PC-9 (cell line): ENCODE results near the gene OR10P1. TPM values are rescaled to one million over a fixed set of nuclear protein-coding genes. Genes with fewer than 3 reads are reported as not detected.

Source experiments
- BruUV-seq: library from RNA; stranded (reverse); fragments of 400-500 nt; replicated peaks from 2 replicates; lab custom pipeline; 2021; lab: Mats Ljungman, UMichigan
- CTCF ChIA-PET: fragments of 300-600 bp; sonication (Branson Sonifier 250); formaldehyde crosslinking; loops from one replicate; lab custom pipeline; 2022; ENCODE audit warnings: antibody characterized with exemption; lab: Charles Lee
- POLR2A ChIA-PET: fragments of 300-600 bp; sonication (Branson Sonifier 250); formaldehyde crosslinking; loops from one replicate; lab custom pipeline; 2022; ENCODE audit warnings: antibody characterized with exemption; ENCODE audit not compliant: unreplicated experiment; lab: Charles Lee
- DNase-seq, 2 experiments: peaks; one replicate each; pipeline versions ENCODE4 v3.0.0 to v3.0.0-alpha.2; 2015 to 2022; ENCODE audit warnings: mixed read lengths in 1 of 2
- H2AFZ ChIP-seq: fragments of 200-600 bp; sonication (generic); 2 replicates; pipeline ENCODE4 v1.8.1; 2017; ENCODE audit warnings: antibody characterized with exemption
- H3F3A ChIP-seq: fragments of 200-600 bp; sonication (generic); 2 replicates; pipeline ENCODE4 v1.8.1; 2017; ENCODE audit warnings: antibody characterized with exemption, mild to moderate bottlenecking, low read depth; ENCODE audit not compliant: insufficient read depth
- H3K27ac ChIP-seq: fragments of 200-600 bp; sonication (generic); 2 replicates; pipeline ENCODE4 v1.6.1; 2016; ENCODE audit warnings: mixed run types
- H3K27me3 ChIP-seq: fragments of 200-600 bp; sonication (generic); 2 replicates; pipeline ENCODE4 v1.6.1; 2016; ENCODE audit warnings: low read depth, mixed run types; ENCODE audit not compliant: insufficient read depth
- H3K36me3 ChIP-seq: fragments of 200-600 bp; sonication (generic); 2 replicates; pipeline ENCODE4 v1.6.1; 2016; ENCODE audit warnings: low read depth, mixed run types
- H3K4me1 ChIP-seq: fragments of 200-600 bp; sonication (generic); replicated peaks from 2 replicates; pipeline ENCODE4 v1.6.1; 2016; ENCODE audit warnings: mixed run types; ENCODE audit not compliant: insufficient read depth
- H3K4me2 ChIP-seq: fragments of 200-600 bp; sonication (generic); 2 replicates; pipeline ENCODE4 v1.6.1; 2017; ENCODE audit warnings: mixed run types
- H3K4me3 ChIP-seq: fragments of 200-600 bp; sonication (generic); 2 replicates; pipeline ENCODE4 v1.6.1; 2016; ENCODE audit warnings: mixed run types
- H3K79me2 ChIP-seq: fragments of 200-600 bp; sonication (generic); 2 replicates; pipeline ENCODE4 v1.6.1; 2017; ENCODE audit warnings: low read depth, mixed run types
- H3K9me2 ChIP-seq: fragments of 200-600 bp; sonication (generic); 2 replicates; pipeline ENCODE4 v1.8.1; 2017; ENCODE audit warnings: mild to moderate bottlenecking; ENCODE audit not compliant: insufficient read depth
- H3K9me3 ChIP-seq: fragments of 200-600 bp; sonication (generic); 2 replicates; pipeline ENCODE4 v1.8.1; 2016; ENCODE audit warnings: low read depth; ENCODE audit not compliant: insufficient read depth
- H4K20me1 ChIP-seq: fragments of 200-600 bp; sonication (generic); 2 replicates; pipeline ENCODE4 v1.8.1; 2017; ENCODE audit not compliant: insufficient read depth
- EZH2 ChIP-seq: fragments of 200-600 bp; sonication (generic); IDR thresholded peaks from 2 replicates; pipeline ENCODE4 v1.8.0; 2017; ENCODE audit warnings: antibody characterized with exemption, low read depth
- intact Hi-C: fragments of 100-400 bp; cut with micrococcal nuclease; formaldehyde crosslinking; loops from one replicate; pipeline ENCODE4 v1.10.0; 2022; ENCODE audit not compliant: unreplicated experiment
- total RNA-seq: library from RNA; stranded (reverse); gene quantifications from 2 replicates; pipeline ENCODE4 v1.2.3, GENCODE V29; 2021
- TF ChIP-seq, protein P1 (sequence below): fragments of 200-600 bp; sonication (generic); conservative IDR thresholded peaks from 2 replicates; pipeline ENCODE4 v1.6.1; 2017; ENCODE audit warnings: mixed run types, antibody characterized with exemption, mild to moderate bottlenecking, moderate library complexity

OR10P1 gene
- total RNA-seq, 1 experiment from 2014 or later, result not detected

DNA sequence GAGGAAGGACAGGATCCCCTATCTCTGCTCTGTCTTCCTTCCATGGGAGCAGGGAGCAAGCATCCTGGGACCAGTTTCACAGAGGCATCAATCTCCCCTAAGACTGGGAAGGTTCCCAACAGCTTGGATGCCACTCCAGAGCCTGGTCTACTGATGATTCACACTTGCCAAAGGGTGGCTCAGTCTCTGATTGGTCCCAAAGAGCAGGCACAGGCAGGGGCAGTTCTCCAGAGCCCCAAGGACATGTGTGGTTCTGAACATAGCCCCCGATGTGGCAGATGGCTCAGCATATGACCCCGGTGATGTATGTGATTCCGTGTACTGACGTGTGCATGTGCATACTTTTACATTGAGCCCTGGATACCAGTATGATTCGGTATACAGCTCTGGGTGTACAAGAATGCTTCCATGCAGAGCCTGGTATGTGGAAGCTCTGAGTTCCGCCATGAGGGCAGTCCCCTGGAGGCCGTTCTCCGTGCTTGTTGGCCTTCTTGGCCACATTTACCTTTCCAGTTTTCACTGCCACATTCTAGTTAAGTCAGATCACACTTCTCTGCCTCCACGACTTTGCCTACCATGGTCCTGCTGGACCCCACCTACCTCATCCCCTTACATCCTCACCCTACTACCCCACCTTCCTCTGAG lies 49.8 kb downstream of the OR10P1 start:
- Histone ChIP-seq H3K4me1 (no peaks in the 10 kb centered on the region), H3K9me2 (no peaks in the 10 kb centered on the region), H3K27ac (no peak overlapping the region), H3K79me2 (no peaks in the 10 kb centered on the region), H3K27me3 (peaks cover 63% of the 10 kb centered on the region), H2AFZ (no peak overlapping the region), H3K9me3 (no peaks in the 10 kb centered on the region), H3K4me3 (no peak overlapping the region), H3K4me2 (no peak overlapping the region), H4K20me1 (no peaks in the 10 kb centered on the region), H3K36me3 (no peaks in the 10 kb centered on the region), H3F3A (no peaks in the 10 kb centered on the region)
- POLR2A ChIA-PET, result no interaction called here
- CTCF ChIA-PET, result interaction anchor here (0.7 kb wide), 1 partner anchor 34 kb away, joined by 6 read pairs; no protein-coding TSS in a partner anchor
- BruUV-seq, result no TSS peak
- no peak for DNase-seq
- intact Hi-C loops, result no loop called here
- TF ChIP-seq EZH2, result no peak
- TF ChIP-seq, protein P1, sequence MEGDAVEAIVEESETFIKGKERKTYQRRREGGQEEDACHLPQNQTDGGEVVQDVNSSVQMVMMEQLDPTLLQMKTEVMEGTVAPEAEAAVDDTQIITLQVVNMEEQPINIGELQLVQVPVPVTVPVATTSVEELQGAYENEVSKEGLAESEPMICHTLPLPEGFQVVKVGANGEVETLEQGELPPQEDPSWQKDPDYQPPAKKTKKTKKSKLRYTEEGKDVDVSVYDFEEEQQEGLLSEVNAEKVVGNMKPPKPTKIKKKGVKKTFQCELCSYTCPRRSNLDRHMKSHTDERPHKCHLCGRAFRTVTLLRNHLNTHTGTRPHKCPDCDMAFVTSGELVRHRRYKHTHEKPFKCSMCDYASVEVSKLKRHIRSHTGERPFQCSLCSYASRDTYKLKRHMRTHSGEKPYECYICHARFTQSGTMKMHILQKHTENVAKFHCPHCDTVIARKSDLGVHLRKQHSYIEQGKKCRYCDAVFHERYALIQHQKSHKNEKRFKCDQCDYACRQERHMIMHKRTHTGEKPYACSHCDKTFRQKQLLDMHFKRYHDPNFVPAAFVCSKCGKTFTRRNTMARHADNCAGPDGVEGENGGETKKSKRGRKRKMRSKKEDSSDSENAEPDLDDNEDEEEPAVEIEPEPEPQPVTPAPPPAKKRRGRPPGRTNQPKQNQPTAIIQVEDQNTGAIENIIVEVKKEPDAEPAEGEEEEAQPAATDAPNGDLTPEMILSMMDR, result no peak

Other genes starting within 250 kb of the OR10P1 start
- not detected in 2 replicates for gene OR6C65, start 236.4 kb upstream of the OR10P1 start, total RNA-seq
- gene OR6C76, start 210.6 kb upstream of the OR10P1 start, total RNA-seq, result not detected in 2 replicates
- gene OR6C2, start 192.8 kb upstream of the OR10P1 start, total RNA-seq, result not detected in 2 replicates
- gene OR6C70, start 166.8 kb upstream of the OR10P1 start, total RNA-seq, result not detected in 2 replicates
- not detected in 2 replicates for gene OR6C68, start 144.5 kb upstream of the OR10P1 start, total RNA-seq
- not detected in 2 replicates for gene OR6C4, start 87.3 kb upstream of the OR10P1 start, total RNA-seq
- gene OR2AP1, start 64.4 kb upstream of the OR10P1 start, total RNA-seq, result not detected in 2 replicates
- gene ITGA7, start 71.0 kb downstream of the OR10P1 start, total RNA-seq, result 2.7 and 3.1 TPM in 2 replicates
- 81.1 and 101 TPM in 2 replicates for gene BLOC1S1, start 79.2 kb downstream of the OR10P1 start, total RNA-seq
- gene RDH5, start 83.5 kb downstream of the OR10P1 start, total RNA-seq, result 8.1 and 12.6 TPM in 2 replicates
- 434 and 536 TPM in 2 replicates for gene CD63, start 92.1 kb downstream of the OR10P1 start, total RNA-seq
- 7.5 and 9.4 TPM in 2 replicates for gene GDF11, start 106.2 kb downstream of the OR10P1 start, total RNA-seq
- 65.6 and 74.8 TPM in 2 replicates for gene SARNP, start 180.8 kb downstream of the OR10P1 start, total RNA-seq
- 22.5 and 22.9 TPM in 2 replicates for gene ORMDL2, start 181.1 kb downstream of the OR10P1 start, total RNA-seq
- 27.6 and 31.1 TPM in 2 replicates for gene DNAJC14, start 192.7 kb downstream of the OR10P1 start, total RNA-seq
- gene MMP19, start 206.0 kb downstream of the OR10P1 start, total RNA-seq, result 0.60 and 0.83 TPM in 2 replicates